HG02973 (cell line): Measurements from ENCODE around the gene ALPK3.

ENCODE experiments used
- ATAC-seq: cut with Tn5 transposase; IDR thresholded peaks from one replicate; pipeline ENCODE4 v1.9.1; 2021; ENCODE audit warnings: moderate library complexity; ENCODE audit not compliant: unreplicated experiment

ALPK3 gene

GRCh38 chr15:84798436-84798946, 18.7 kb upstream of the ALPK3 start:
- ATAC-seq, result no peak

- ATAC-seq, result no peak
These were observed 17.5 kb upstream of the ALPK3 start for GRCh38 chr15:84799511-84800187.

- ATAC-seq, result no peak
These were observed 16.8 kb upstream of the ALPK3 start for GRCh38 chr15:84800365-84800806.

GRCh38 chr15:84804005-84804900, 12.9 kb upstream of the ALPK3 start:
- ATAC-seq, result no peak

GRCh38 chr15:84805221-84805620, 11.9 kb upstream of the ALPK3 start:
- no peak for ATAC-seq

GRCh38 chr15:84807228-84807627, 9.9 kb upstream of the ALPK3 start:
- ATAC-seq, result no peak

GRCh38 chr15:84810073-84810840, 6.9 kb upstream of the ALPK3 start:
- ATAC-seq, result no peak

GRCh38 chr15:84811151-84811550, 6.0 kb upstream of the ALPK3 start:
- no peak for ATAC-seq

GRCh38 chr15:84811828-84812227, 5.3 kb upstream of the ALPK3 start:
- ATAC-seq, result no peak

- no peak for ATAC-seq
These were observed 4.3 kb upstream of the ALPK3 start for GRCh38 chr15:84812842-84813241.

- ATAC-seq, result no peak
These were observed 3.7 kb upstream of the ALPK3 start for GRCh38 chr15:84813435-84813834.

- ATAC-seq, result no peak
These were observed 3.2 kb upstream of the ALPK3 start for GRCh38 chr15:84813931-84814330.

- ATAC-seq, result no peak
These were observed 2.2 kb upstream of the ALPK3 start for GRCh38 chr15:84814916-84815315.

GRCh38 chr15:84817466-84818081, 418 bp downstream of the ALPK3 start:
- ATAC-seq, result no peak

GRCh38 chr15:84818261-84819131, 1.3 kb downstream of the ALPK3 start:
- no peak for ATAC-seq

GRCh38 chr15:84819291-84819768, 2.2 kb downstream of the ALPK3 start:
- ATAC-seq, result no peak

- ATAC-seq, result no peak
These were observed 2.6 kb downstream of the ALPK3 start for GRCh38 chr15:84819791-84820190.

- ATAC-seq, result no peak
These were observed 4.4 kb downstream of the ALPK3 start for GRCh38 chr15:84821501-84822021.

GRCh38 chr15:84822653-84823281, 5.6 kb downstream of the ALPK3 start:
- no peak for ATAC-seq
